Ishikawa (cell line): ENCODE data around the gene DUSP16.

Experiments
- CEBPB ChIP-seq: IDR thresholded peaks from 2 replicates; pipeline ENCODE4 v1.6.1; 2012
- CREB1 ChIP-seq: IDR thresholded peaks from 2 replicates; pipeline ENCODE4 v1.6.1; 2012; ENCODE audit warnings: low read depth
- EGR1 ChIP-seq: IDR thresholded peaks from 2 replicates; pipeline ENCODE4 v1.6.1; 2012
- EP300 ChIP-seq: IDR thresholded peaks from 2 replicates; pipeline ENCODE4 v1.6.1; 2012; ENCODE audit warnings: borderline replicate concordance
- FOXM1 ChIP-seq: IDR thresholded peaks from 2 replicates; pipeline ENCODE4 v1.6.1; 2012; ENCODE audit warnings: low read depth, borderline replicate concordance
- NFIC ChIP-seq: IDR thresholded peaks from 2 replicates; pipeline ENCODE4 v1.6.1; 2012
- RAD21 ChIP-seq: IDR thresholded peaks from 2 replicates; pipeline ENCODE4 v1.6.1; 2012; ENCODE audit warnings: low read depth
- TAF1 ChIP-seq: IDR thresholded peaks from 2 replicates; pipeline ENCODE4 v1.6.1; 2012; ENCODE audit warnings: low read depth, mild to moderate bottlenecking
- TCF12 ChIP-seq: IDR thresholded peaks from 2 replicates; pipeline ENCODE4 v1.6.1; 2012; ENCODE audit warnings: low read depth
- TEAD4 ChIP-seq: IDR thresholded peaks from 2 replicates; pipeline ENCODE4 v1.6.1; 2012
- YY1 ChIP-seq: IDR thresholded peaks from 2 replicates; pipeline ENCODE4 v1.6.1; 2012; ENCODE audit warnings: low read depth
- ZBTB7A ChIP-seq: IDR thresholded peaks from 2 replicates; pipeline ENCODE4 v1.6.1; 2012; ENCODE audit warnings: low read depth
- TF ChIP-seq, protein P1 (sequence below): IDR thresholded peaks from 2 replicates; pipeline ENCODE4 v1.6.1; 2012; ENCODE audit warnings: low read depth, mild to moderate bottlenecking
- TF ChIP-seq, protein P2 (sequence below): IDR thresholded peaks from 2 replicates; pipeline ENCODE4 v1.6.1; 2012
- TF ChIP-seq, protein P3 (sequence below): IDR thresholded peaks from 2 replicates; pipeline ENCODE4 v1.6.1; 2012

The DUSP16 gene

DNA sequence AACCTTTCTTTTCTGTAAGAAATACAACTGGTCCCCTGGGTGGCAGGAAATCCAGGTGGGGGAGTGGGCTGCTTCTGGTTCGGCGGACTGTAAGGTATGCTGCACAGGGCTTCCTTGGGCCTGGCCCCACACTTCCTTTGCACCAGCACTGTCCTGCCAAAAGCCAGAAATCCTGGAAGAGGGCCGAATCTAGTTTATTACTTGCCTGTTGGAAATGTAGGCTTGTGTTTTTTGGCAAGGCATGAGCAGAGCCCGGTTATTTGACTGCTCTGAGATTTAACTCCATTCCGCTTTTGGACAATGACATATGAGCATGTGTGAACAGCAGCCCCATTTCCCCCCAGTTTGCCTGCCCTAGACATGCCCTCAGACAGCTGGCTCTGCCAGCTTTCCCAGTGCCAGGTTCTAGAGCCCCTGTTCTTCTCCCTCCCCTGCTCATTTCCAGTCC, 119.2 kb downstream of the DUSP16 start:
- TF ChIP-seq FOXM1 (no peak), ZBTB7A (no peak), TCF12 (no peak), YY1 (no peak), CEBPB (no peak), TEAD4 (no peak), CREB1 (no peak), RAD21 (no peak), EP300 (no peak), EGR1 (no peak), TAF1 (no peak), NFIC (no peak)
- TF ChIP-seq, protein P1, sequence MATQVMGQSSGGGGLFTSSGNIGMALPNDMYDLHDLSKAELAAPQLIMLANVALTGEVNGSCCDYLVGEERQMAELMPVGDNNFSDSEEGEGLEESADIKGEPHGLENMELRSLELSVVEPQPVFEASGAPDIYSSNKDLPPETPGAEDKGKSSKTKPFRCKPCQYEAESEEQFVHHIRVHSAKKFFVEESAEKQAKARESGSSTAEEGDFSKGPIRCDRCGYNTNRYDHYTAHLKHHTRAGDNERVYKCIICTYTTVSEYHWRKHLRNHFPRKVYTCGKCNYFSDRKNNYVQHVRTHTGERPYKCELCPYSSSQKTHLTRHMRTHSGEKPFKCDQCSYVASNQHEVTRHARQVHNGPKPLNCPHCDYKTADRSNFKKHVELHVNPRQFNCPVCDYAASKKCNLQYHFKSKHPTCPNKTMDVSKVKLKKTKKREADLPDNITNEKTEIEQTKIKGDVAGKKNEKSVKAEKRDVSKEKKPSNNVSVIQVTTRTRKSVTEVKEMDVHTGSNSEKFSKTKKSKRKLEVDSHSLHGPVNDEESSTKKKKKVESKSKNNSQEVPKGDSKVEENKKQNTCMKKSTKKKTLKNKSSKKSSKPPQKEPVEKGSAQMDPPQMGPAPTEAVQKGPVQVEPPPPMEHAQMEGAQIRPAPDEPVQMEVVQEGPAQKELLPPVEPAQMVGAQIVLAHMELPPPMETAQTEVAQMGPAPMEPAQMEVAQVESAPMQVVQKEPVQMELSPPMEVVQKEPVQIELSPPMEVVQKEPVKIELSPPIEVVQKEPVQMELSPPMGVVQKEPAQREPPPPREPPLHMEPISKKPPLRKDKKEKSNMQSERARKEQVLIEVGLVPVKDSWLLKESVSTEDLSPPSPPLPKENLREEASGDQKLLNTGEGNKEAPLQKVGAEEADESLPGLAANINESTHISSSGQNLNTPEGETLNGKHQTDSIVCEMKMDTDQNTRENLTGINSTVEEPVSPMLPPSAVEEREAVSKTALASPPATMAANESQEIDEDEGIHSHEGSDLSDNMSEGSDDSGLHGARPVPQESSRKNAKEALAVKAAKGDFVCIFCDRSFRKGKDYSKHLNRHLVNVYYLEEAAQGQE, result no peak
- TF ChIP-seq, protein P2, sequence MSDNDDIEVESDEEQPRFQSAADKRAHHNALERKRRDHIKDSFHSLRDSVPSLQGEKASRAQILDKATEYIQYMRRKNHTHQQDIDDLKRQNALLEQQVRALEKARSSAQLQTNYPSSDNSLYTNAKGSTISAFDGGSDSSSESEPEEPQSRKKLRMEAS, result no peak
- TF ChIP-seq, protein P3, sequence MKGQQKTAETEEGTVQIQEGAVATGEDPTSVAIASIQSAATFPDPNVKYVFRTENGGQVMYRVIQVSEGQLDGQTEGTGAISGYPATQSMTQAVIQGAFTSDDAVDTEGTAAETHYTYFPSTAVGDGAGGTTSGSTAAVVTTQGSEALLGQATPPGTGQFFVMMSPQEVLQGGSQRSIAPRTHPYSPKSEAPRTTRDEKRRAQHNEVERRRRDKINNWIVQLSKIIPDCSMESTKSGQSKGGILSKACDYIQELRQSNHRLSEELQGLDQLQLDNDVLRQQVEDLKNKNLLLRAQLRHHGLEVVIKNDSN, result no peak

DNA sequence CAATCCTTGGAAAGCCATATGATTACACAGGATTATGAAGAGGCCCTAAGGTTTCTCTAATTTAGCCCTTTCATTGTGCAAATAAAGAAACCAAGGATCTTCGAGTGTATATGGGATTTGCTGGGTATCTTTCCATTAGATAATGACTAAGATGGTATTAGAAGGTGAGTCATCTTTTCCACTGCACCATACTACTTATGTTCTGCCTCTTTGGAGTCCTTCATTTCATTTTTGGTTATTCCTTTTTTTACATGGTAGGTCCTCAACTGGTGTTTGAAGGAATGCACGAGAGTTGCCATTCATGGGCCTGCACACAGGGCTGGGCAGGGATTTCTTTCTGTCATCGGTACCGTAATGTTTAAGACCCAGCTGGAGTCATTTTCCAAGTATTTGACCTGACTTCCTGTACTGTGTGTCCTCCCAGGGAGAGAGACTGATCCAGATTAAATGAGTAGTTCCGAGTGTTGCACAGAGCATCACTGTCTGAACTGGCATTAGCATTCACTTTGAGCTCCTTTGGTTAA, 120.1 kb downstream of the DUSP16 start:
- TF ChIP-seq, protein P3, result no peak
- no peak for TF ChIP-seq YY1
- TF ChIP-seq TEAD4, result no peak
- TF ChIP-seq EGR1, result no peak
- TF ChIP-seq, protein P1, result no peak
- TF ChIP-seq CEBPB, result no peak

DNA sequence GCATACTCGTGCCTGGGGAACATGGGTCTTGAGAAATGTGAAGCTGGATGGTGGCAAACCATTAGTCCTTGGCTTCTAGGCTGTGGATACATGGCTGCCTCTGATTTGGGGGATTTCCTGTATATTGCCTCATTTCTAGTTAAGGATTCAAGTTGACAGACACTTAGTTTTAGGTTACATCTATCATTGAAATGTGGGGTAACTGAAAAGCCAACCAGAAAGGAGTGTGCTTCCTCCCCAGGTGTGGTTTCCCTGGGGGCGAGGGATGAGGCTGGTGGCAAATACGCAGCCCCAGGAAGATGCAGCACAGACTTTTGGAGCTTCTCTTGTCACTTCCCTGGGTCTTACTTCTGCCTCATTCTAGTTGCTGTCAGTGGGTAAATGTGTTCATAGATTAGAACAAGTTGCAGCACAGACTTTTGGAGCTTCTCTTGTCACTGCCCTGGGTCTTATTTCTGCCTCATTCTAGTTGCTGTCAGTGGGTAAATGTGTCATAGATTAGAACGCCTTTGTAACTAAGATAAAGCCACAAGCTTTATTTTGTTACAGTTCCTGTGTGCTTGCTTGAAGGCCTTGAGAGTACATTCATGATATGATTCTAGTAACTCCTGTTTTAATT, 120.7 kb downstream of the DUSP16 start:
- TF ChIP-seq FOXM1 (no peak), ZBTB7A (no peak), EGR1 (no peak), TAF1 (no peak), CREB1 (no peak), TEAD4 (no peak), RAD21 (no peak), CEBPB (no peak), NFIC (no peak), YY1 (no peak)
- TF ChIP-seq, protein P3, result no peak
- TF ChIP-seq, protein P2, result no peak
- TF ChIP-seq, protein P1, result no peak

DNA sequence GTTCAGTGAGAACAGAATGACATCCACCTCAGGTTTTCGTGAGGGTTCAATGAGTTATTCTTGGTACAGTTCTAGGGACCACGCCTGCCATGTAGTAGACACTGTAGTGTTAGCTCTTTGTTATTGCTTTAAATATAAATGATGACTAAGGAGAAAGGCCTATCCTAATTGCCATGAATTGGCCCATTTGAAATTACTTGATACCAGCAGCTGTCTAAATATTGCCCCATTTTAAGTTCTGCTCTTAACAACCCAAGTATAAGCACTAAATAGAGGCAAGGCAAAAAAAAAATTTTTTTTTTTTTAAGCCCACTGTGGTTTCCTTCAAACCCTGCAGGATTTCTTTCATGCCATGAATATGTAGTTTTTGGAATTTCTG, 121.2 kb downstream of the DUSP16 start:
- TF ChIP-seq TCF12 (no peak), ZBTB7A (no peak), EP300 (no peak), CREB1 (no peak), CEBPB (no peak), TAF1 (no peak), EGR1 (no peak), FOXM1 (no peak), TEAD4 (no peak), YY1 (no peak), NFIC (no peak), RAD21 (no peak)
- TF ChIP-seq, protein P3, result no peak
- TF ChIP-seq, protein P2, result no peak
- TF ChIP-seq, protein P1, result no peak
